Measurements from ENCODE around the gene CTNNBL1. TPM values are rescaled to one million over a fixed set of nuclear protein-coding genes. Genes with fewer than 3 reads are reported as not detected.
"Not testable (repeated sequence)": the region's sequence is repeated elsewhere in the genome, so short reads cannot be mapped to it uniquely, and the experiment has no call there.

Gene CTNNBL1
- total RNA-seq, 4 donors from 2014 or later: 15.3 to 31.5 (median 27.2) TPM

DNA sequence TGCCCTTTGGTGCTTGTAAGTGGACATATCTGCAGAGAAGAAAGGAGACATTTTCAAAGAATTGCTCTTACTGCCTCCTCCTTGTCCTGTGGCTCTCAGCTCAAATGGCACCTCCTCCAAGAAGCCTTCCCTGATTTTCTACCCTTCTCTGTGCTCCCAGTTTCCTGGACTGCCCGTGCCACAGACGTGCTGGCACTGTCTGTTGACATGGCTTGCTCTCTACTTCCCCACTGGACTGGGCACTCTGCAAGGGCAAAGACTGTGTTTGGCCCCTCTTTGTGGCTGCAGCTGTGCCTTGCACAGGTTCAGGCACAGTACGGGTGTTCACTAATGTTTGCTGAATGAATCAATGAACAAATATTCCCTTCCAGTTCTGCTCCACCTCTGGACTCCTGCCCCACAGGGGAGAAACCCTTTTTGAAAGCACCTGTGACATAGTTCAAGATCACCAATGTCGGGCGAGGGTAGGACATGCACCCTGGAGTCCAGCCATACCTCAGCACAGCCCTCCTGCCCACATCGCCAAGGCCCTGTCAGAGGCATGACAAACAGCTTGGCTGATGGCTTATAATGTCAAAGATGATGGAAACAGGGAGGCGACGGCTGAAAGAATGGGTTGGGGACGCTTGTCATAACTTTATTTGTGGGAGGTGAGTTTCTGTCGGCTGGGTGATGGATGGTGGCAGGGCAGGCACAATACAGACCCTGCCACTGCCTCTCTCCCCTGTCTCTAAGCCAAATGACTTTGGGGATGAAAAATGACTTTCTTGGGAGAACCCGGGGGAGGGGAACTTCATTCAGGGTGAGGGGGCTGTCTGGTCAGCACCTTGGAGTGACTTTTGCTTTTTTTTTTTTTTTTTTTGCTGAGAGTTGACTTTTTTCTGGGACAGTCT, 15.6 kb upstream of the CTNNBL1 start:
- Histone ChIP-seq H3K4me1 (no peaks in the 10 kb centered on the region), H3K4me3 (no peak overlapping the region), H3K9me3 (no peaks in the 10 kb centered on the region), H3K36me3 (no peaks in the 10 kb centered on the region), H3K27ac (no peak overlapping the region), H3K27me3 (peaks cover 0 to 65% (median 0%) of the 10 kb centered on the region in 4 donors)
- 15 to 36% methylated on average over 8 to 10 of the region's 11 CpGs for WGBS, 2 donors
- DNase-seq: no peak
- intact Hi-C loops (cut with DNase I): no loop called here
- no peak for TF ChIP-seq POLR2A (IDR thresholded peaks at IDR 0.05)
- TF ChIP-seq, protein P1, sequence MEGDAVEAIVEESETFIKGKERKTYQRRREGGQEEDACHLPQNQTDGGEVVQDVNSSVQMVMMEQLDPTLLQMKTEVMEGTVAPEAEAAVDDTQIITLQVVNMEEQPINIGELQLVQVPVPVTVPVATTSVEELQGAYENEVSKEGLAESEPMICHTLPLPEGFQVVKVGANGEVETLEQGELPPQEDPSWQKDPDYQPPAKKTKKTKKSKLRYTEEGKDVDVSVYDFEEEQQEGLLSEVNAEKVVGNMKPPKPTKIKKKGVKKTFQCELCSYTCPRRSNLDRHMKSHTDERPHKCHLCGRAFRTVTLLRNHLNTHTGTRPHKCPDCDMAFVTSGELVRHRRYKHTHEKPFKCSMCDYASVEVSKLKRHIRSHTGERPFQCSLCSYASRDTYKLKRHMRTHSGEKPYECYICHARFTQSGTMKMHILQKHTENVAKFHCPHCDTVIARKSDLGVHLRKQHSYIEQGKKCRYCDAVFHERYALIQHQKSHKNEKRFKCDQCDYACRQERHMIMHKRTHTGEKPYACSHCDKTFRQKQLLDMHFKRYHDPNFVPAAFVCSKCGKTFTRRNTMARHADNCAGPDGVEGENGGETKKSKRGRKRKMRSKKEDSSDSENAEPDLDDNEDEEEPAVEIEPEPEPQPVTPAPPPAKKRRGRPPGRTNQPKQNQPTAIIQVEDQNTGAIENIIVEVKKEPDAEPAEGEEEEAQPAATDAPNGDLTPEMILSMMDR (IDR thresholded peaks at IDR 0.05): no peak

DNA sequence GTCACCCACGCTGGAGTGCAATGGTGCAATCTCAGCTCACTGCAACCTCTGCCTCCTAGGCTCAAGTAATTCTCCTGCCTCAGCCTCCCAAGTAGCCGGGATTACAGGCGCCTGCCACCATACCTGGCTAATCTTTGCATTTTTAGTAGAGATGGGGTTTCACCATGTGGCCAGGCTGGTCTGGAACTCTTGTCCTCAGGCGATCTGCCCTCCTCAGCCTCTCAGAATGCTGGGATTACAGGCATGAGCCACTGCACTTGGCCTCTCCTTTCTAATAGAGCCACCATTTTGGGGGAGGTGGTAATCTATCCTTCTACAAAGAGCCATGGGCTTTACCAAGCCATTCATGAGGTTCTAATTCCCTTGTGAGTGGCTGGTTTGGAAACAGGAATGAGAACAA, 14.1 kb upstream of the CTNNBL1 start:
- H3K4me1 ChIP-seq; H3K36me3 ChIP-seq; H3K27ac ChIP-seq; DNase-seq; intact Hi-C loops (cut with DNase I); H3K4me3 ChIP-seq; H3K9me3 ChIP-seq: not testable (repeated sequence)
- peaks cover 0 to 65% (median 0%) of the 10 kb centered on the region in 4 donors for H3K27me3 ChIP-seq
- WGBS, 2 donors: 73 to 84% methylated on average over 4 of the region's 4 CpGs

- H3K9me3 ChIP-seq: no peaks in the 10 kb centered on the region
- no peak for DNase-seq
Measured at GRCh38 chr20:37680420-37680819, 13.4 kb upstream of the CTNNBL1 start.

DNA sequence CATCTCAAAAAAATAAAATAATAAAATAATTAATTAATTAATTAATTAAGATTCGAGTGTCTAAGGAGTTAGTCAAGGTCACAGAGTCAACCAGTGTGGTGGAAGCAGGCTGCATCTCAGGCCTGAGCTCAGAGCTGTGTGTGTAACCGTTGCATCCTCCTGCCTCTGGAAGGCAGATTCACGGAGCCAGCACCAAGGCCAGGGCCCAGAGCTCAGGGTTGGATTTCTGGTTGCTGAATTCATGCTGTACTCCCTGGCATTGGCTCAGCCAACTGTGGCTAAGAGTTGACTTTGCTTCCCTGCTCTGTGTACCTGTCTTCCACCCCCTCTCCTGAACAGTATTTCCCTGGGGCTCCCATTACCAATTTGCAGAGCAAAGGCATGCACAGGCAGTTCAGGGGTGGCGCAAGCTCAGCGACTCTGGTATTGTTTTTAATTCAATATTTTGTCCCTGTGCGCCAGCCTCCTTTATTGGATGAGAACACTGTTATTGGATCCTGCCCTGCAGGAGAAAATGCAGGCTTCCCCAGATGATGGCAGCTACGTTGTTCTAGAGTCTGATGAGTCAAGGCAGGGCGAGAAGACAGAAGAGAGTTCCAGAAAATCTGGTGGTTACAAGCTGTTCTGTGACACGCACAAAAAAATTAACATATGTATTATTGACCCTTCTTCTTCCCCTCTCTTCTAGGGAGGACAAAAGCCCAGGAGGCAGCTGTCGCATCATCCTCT, 12.3 kb upstream of the CTNNBL1 start:
- Histone ChIP-seq H3K36me3 (no peaks in the 10 kb centered on the region), H3K27ac (no peak overlapping the region), H3K4me3 (no peak overlapping the region), H3K27me3 (peaks cover 0 to 64% (median 0%) of the 10 kb centered on the region in 4 donors), H3K9me3 (no peaks in the 10 kb centered on the region), H3K4me1 (no peaks in the 10 kb centered on the region)
- TF ChIP-seq, protein P1 (IDR thresholded peaks at IDR 0.05): no peak
- TF ChIP-seq POLR2A (IDR thresholded peaks at IDR 0.05): no peak
- intact Hi-C loops (cut with DNase I): no loop called here
- WGBS, 2 donors: 50 to 52% methylated on average over 9 to 10 of the region's 10 CpGs
- no peak for DNase-seq

More at GRCh38 chr20:37680420-37680819, 13.4 kb upstream of the CTNNBL1 start:
- H3K4me3 ChIP-seq: no peak overlapping the region
- intact Hi-C loops (cut with DNase I): no loop called here
- no peak overlapping the region for H3K27ac ChIP-seq
- no peaks in the 10 kb centered on the region for H3K4me1 ChIP-seq
- WGBS, 2 donors: 7 to 43% methylated on average over 3 of the region's 3 CpGs
- H3K27me3 ChIP-seq: peaks cover 0 to 68% (median 0%) of the 10 kb centered on the region in 4 donors
- no peaks in the 10 kb centered on the region for H3K36me3 ChIP-seq
- TF ChIP-seq, protein P1 (IDR thresholded peaks at IDR 0.05): no peak
- TF ChIP-seq POLR2A (IDR thresholded peaks at IDR 0.05): no peak

- H3K9me3 ChIP-seq; intact Hi-C loops (cut with DNase I); H3K4me3 ChIP-seq; H3K27ac ChIP-seq; H3K4me1 ChIP-seq; DNase-seq; H3K36me3 ChIP-seq: not testable (repeated sequence)
- H3K27me3 ChIP-seq: peaks cover 0 to 63% (median 0%) of the 10 kb centered on the region in 4 donors
- 46 to 72% methylated on average over 6 to 9 of the region's 9 CpGs for WGBS, 2 donors
Measured at GRCh38 chr20:37683146-37683545, 10.7 kb upstream of the CTNNBL1 start.
